ENCODE measurements around the gene TRIM32. TPM values are rescaled to one million over a fixed set of nuclear protein-coding genes. Genes with fewer than 3 reads are reported as not detected.

The TRIM32 gene
- total and polyA plus RNA-seq, 8 donors: 2.4 to 18.2 (median 8.1) TPM

GRCh38 chr9:116741086-116741740, 54.1 kb downstream of the TRIM32 start:
- intact Hi-C loops (cut with DNase I): loop anchor here in 1 of 3 donors (5.0 kb wide), 1 partner anchor 121 kb away; no protein-coding TSS in a partner anchor
- Histone ChIP-seq H3K4me3 (no peak overlapping the region), H3K27me3 (no peaks in the 10 kb centered on the region), H3K36me3 (no peaks in the 10 kb centered on the region), H3K9me3 (no peaks in the 10 kb centered on the region), H3K27ac (no peak overlapping the region), H3K4me1 (no peaks in the 10 kb centered on the region)
- FAIRE-seq (no peak), DNase-seq (no peak), ATAC-seq (no peak)
- 67 to 76% methylated on average over 3 of the region's 3 CpGs for WGBS, 2 donors
- TF ChIP-seq CTCF (IDR thresholded peaks at IDR 0.05): no peak

- ATAC-seq: no peak
- no peaks in the 10 kb centered on the region for H3K36me3 ChIP-seq
Measured at GRCh38 chr9:116741742-116742141, 54.6 kb downstream of the TRIM32 start.

GRCh38 chr9:116749176-116749575, 62.1 kb downstream of the TRIM32 start:
- Histone ChIP-seq H3K4me3 (no peak overlapping the region), H3K27ac (no peak overlapping the region), H3K4me1 (no peaks in the 10 kb centered on the region), H3K27me3 (no peaks in the 10 kb centered on the region), H3K36me3 (no peaks in the 10 kb centered on the region), H3K9me3 (no peaks in the 10 kb centered on the region)
- WGBS, 2 donors: 95 to 96% methylated on average over 3 of the region's 3 CpGs
- no peak for DNase-seq
- no peak for ATAC-seq
- FAIRE-seq: no peak
- intact Hi-C loops (cut with DNase I): no loop called here
- TF ChIP-seq CTCF (IDR thresholded peaks at IDR 0.05): no peak

More at GRCh38 chr9:116741742-116742141, 54.6 kb downstream of the TRIM32 start:
- WGBS, 2 donors: 55 to 56% methylated on average over 2 of the region's 2 CpGs
- Histone ChIP-seq H3K9me3 (no peaks in the 10 kb centered on the region), H3K27ac (no peak overlapping the region), H3K4me3 (no peak overlapping the region), H3K4me1 (no peaks in the 10 kb centered on the region), H3K27me3 (no peaks in the 10 kb centered on the region)
- FAIRE-seq (no peak), DNase-seq (no peak)
- intact Hi-C loops (cut with DNase I): loop anchor here in 1 of 3 donors (5.0 kb wide), 1 partner anchor 121 kb away; no protein-coding TSS in a partner anchor
- no peak for TF ChIP-seq CTCF (IDR thresholded peaks at IDR 0.05)

GRCh38 chr9:116749772-116750171, 62.7 kb downstream of the TRIM32 start:
- Histone ChIP-seq H3K4me1 (no peaks in the 10 kb centered on the region), H3K36me3 (no peaks in the 10 kb centered on the region), H3K4me3 (no peak overlapping the region), H3K27me3 (no peaks in the 10 kb centered on the region), H3K27ac (no peak overlapping the region), H3K9me3 (no peaks in the 10 kb centered on the region)
- FAIRE-seq (no peak), DNase-seq (no peak), ATAC-seq (no peak)
- intact Hi-C loops (cut with DNase I): no loop called here
- TF ChIP-seq CTCF (IDR thresholded peaks at IDR 0.05): no peak
- 75 to 80% methylated on average over 2 of the region's 2 CpGs for WGBS, 2 donors

GRCh38 chr9:116750510-116750909, 63.4 kb downstream of the TRIM32 start:
- no peaks in the 10 kb centered on the region for H3K27me3 ChIP-seq
- no peak for TF ChIP-seq CTCF (IDR thresholded peaks at IDR 0.05)
- H3K4me1 ChIP-seq: no peaks in the 10 kb centered on the region
- no peak overlapping the region for H3K27ac ChIP-seq
- 90 to 96% methylated on average over 2 of the region's 2 CpGs for WGBS, 2 donors
- no peak overlapping the region for H3K4me3 ChIP-seq
- intact Hi-C loops (cut with DNase I): no loop called here
- DNase-seq (no peak), ATAC-seq (no peak), FAIRE-seq (no peak)
- H3K9me3 ChIP-seq: no peaks in the 10 kb centered on the region
- no peaks in the 10 kb centered on the region for H3K36me3 ChIP-seq
